ENCODE data around the gene FGD4.

- TF ChIP-seq CTCF (IDR thresholded peaks at IDR 0.05) (no peak), POLR2A (IDR thresholded peaks at IDR 0.05) (no peak)
These were observed 45.5 kb downstream of the FGD4 start for GRCh38 chr12:32444895-32445294.
